ENCODE measurements around the gene ISM2. TPM values are rescaled to one million over a fixed set of nuclear protein-coding genes. Genes with fewer than 3 reads are reported as not detected.

The ISM2 gene
- total and polyA plus RNA-seq, 2 of the 8 experiments (the other 6 are each of a cell fraction or from before 2014, with no cell fraction given): 0.52 to 0.79 TPM

DNA sequence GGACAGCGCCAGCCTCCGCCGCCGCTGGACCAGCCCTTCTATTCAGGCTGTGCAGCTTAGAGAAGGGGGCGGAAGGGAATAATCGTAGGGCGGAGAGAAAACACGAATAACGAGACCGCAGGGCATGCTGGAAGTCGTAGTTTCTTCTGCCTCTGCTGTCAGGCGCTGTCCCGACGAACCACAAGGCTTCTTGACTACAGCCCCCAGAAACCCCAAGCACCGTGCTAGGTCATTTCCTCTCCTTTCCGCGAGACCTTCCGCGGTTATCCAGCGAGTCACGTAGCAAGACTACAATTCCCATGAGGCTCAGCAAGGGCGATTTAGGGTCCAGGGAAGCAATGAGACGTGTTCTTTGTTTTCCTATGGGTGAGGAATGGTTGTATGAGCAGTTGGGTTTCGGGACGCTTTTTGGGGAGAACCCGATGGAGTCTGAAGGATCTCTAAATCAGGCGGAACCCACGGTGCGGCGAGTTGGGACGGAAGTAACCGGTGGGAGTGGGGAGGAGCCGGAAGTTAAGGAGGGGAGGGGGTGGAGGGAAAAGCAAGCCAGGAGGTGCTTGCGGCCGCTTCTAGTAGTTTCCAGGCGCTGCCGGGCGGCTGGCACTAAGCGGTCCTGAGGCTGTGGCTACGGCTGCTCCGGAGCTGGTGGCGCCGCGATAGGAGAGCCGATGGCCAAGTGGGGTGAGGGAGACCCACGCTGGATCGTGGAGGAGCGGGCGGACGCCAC lies 40.9 kb downstream of the ISM2 start, which contains the start of the genes AHSA1 and VIPAS39 (continued):
- no peak for TF ChIP-seq RXRA (IDR thresholded peaks at IDR 0.05; ENCODE audit: insufficient read depth, low read depth, low read length)
- no peak for TF ChIP-seq SIRT6 (IDR thresholded peaks at IDR 0.05; ENCODE audit: low read length)
- no peak for TF ChIP-seq JUN (IDR thresholded peaks at IDR 0.05; ENCODE audit: low read depth, low read length)
- no peak for TF ChIP-seq POU5F1 (IDR thresholded peaks at IDR 0.05; ENCODE audit: low read depth, low read length)
- TF ChIP-seq, protein P1, sequence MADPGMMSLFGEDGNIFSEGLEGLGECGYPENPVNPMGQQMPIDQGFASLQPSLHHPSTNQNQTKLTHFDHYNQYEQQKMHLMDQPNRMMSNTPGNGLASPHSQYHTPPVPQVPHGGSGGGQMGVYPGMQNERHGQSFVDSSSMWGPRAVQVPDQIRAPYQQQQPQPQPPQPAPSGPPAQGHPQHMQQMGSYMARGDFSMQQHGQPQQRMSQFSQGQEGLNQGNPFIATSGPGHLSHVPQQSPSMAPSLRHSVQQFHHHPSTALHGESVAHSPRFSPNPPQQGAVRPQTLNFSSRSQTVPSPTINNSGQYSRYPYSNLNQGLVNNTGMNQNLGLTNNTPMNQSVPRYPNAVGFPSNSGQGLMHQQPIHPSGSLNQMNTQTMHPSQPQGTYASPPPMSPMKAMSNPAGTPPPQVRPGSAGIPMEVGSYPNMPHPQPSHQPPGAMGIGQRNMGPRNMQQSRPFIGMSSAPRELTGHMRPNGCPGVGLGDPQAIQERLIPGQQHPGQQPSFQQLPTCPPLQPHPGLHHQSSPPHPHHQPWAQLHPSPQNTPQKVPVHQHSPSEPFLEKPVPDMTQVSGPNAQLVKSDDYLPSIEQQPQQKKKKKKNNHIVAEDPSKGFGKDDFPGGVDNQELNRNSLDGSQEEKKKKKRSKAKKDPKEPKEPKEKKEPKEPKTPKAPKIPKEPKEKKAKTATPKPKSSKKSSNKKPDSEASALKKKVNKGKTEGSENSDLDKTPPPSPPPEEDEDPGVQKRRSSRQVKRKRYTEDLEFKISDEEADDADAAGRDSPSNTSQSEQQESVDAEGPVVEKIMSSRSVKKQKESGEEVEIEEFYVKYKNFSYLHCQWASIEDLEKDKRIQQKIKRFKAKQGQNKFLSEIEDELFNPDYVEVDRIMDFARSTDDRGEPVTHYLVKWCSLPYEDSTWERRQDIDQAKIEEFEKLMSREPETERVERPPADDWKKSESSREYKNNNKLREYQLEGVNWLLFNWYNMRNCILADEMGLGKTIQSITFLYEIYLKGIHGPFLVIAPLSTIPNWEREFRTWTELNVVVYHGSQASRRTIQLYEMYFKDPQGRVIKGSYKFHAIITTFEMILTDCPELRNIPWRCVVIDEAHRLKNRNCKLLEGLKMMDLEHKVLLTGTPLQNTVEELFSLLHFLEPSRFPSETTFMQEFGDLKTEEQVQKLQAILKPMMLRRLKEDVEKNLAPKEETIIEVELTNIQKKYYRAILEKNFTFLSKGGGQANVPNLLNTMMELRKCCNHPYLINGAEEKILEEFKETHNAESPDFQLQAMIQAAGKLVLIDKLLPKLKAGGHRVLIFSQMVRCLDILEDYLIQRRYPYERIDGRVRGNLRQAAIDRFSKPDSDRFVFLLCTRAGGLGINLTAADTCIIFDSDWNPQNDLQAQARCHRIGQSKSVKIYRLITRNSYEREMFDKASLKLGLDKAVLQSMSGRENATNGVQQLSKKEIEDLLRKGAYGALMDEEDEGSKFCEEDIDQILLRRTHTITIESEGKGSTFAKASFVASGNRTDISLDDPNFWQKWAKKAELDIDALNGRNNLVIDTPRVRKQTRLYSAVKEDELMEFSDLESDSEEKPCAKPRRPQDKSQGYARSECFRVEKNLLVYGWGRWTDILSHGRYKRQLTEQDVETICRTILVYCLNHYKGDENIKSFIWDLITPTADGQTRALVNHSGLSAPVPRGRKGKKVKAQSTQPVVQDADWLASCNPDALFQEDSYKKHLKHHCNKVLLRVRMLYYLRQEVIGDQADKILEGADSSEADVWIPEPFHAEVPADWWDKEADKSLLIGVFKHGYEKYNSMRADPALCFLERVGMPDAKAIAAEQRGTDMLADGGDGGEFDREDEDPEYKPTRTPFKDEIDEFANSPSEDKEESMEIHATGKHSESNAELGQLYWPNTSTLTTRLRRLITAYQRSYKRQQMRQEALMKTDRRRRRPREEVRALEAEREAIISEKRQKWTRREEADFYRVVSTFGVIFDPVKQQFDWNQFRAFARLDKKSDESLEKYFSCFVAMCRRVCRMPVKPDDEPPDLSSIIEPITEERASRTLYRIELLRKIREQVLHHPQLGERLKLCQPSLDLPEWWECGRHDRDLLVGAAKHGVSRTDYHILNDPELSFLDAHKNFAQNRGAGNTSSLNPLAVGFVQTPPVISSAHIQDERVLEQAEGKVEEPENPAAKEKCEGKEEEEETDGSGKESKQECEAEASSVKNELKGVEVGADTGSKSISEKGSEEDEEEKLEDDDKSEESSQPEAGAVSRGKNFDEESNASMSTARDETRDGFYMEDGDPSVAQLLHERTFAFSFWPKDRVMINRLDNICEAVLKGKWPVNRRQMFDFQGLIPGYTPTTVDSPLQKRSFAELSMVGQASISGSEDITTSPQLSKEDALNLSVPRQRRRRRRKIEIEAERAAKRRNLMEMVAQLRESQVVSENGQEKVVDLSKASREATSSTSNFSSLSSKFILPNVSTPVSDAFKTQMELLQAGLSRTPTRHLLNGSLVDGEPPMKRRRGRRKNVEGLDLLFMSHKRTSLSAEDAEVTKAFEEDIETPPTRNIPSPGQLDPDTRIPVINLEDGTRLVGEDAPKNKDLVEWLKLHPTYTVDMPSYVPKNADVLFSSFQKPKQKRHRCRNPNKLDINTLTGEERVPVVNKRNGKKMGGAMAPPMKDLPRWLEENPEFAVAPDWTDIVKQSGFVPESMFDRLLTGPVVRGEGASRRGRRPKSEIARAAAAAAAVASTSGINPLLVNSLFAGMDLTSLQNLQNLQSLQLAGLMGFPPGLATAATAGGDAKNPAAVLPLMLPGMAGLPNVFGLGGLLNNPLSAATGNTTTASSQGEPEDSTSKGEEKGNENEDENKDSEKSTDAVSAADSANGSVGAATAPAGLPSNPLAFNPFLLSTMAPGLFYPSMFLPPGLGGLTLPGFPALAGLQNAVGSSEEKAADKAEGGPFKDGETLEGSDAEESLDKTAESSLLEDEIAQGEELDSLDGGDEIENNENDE (IDR thresholded peaks at IDR 0.05; ENCODE audit: insufficient replicate concordance, low read length): no peak
- 0 out of 2 replicates have a peak, but pooled peaks have one; percentile 79 for TF ChIP-seq SP4 (IDR thresholded peaks at IDR 0.05; ENCODE audit: low read length)

Measured in H1 (cell line).